Immature natural killer cell (primary cell): ENCODE measurements around the gene CLCA2. TPM values are rescaled to one million over a fixed set of nuclear protein-coding genes. Genes with fewer than 3 reads are reported as not detected.
"Not testable (repeated sequence)": the region's sequence is repeated elsewhere in the genome, so short reads cannot be mapped to it uniquely, and the experiment has no call there.

ENCODE experiments used
- DNase-seq, 3 donors: peaks; one replicate each; pipeline ENCODE4 v3.0.0; 2022; ENCODE audit warnings: mixed read lengths in 1 of 3
- H3K27ac Mint-ChIP-seq, 6 donors: one replicate each; pipeline ENCODE4 v1.8.0; 2020; ENCODE audit warnings: mixed read lengths in 6 of 6, mild to moderate bottlenecking in 5 of 6, inconsistent platforms in 4 of 6, moderate library complexity in 3 of 6
- H3K27me3 Mint-ChIP-seq, 3 donors: one replicate each; pipeline ENCODE4 v1.8.0; 2020 to 2021; ENCODE audit warnings: low read depth in 3 of 3, mild to moderate bottlenecking in 3 of 3, mixed read lengths in 3 of 3, moderate library complexity in 3 of 3, inconsistent platforms in 1 of 3
- H3K36me3 Mint-ChIP-seq, 3 donors: one replicate each; pipeline ENCODE4 v1.8.0; 2020; ENCODE audit warnings: mixed read lengths in 3 of 3, inconsistent platforms in 2 of 3, mild to moderate bottlenecking in 2 of 3
- H3K4me1 Mint-ChIP-seq, 2 donors: one replicate each; pipeline ENCODE4 v1.8.0; 2020; ENCODE audit warnings: inconsistent platforms in 2 of 2, mild to moderate bottlenecking in 2 of 2, mixed read lengths in 2 of 2, moderate library complexity in 1 of 2
- H3K4me3 Mint-ChIP-seq, 5 donors: one replicate each; pipeline ENCODE4 v1.8.0; 2020; ENCODE audit warnings: mild to moderate bottlenecking in 5 of 5, mixed read lengths in 5 of 5, inconsistent platforms in 3 of 5, moderate library complexity in 3 of 5
- H3K9me3 Mint-ChIP-seq, 6 donors: one replicate each; pipeline ENCODE4 v1.8.0; 2020; ENCODE audit warnings: mild to moderate bottlenecking in 6 of 6, mixed read lengths in 6 of 6, inconsistent platforms in 4 of 6, moderate library complexity in 3 of 6
- polyA plus RNA-seq, 3 donors: library from polyadenylated mRNA; unstranded; fragments of 300-500 nt; fragmentation: Illumina TruSeq; gene quantifications; one replicate each; pipeline ENCODE4 v1.2.3, GENCODE V29; 2021

The CLCA2 gene
- polyA plus RNA-seq, 3 donors from 2014 or later: not detected

DNA sequence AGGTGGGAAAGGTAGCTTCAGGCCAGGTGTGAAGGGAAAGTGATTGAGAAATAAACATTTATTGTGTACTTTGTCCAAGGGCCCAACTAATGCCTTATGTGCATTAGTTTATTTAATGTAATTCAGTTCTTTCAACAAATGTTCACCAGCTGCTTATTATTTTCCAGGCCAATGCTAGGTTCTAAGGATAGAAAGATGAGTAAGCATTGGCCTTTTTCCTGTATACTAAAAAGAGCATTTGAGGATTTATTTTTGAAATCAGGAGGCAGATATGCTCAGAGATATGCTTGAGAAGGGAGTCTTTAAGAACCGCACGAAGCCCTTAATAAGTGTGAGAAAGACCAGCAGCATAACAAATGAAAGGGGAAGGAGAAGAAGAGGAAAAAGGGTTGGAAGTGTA is 76.7 kb downstream of the CLCA2 start:
- Mint-ChIP-seq H3K9me3 (no peaks in the 10 kb centered on the region), H3K27me3 (peaks cover 0 to 11% (median 9%) of the 10 kb centered on the region in 3 donors), H3K4me1 (peaks cover 15 to 26% of the 10 kb centered on the region in 2 donors), H3K4me3 (no peak overlapping the region), H3K36me3 (no peaks in the 10 kb centered on the region), H3K27ac (no peak overlapping the region)
- no peak for DNase-seq

- Mint-ChIP-seq H3K4me1 (peaks cover 15 to 26% of the 10 kb centered on the region in 2 donors), H3K4me3 (peak overlapping the region; percentile 51 to 83 (median 72)), H3K27me3 (peaks cover 0 to 11% (median 5%) of the 10 kb centered on the region in 3 donors)
- H3K9me3 Mint-ChIP-seq, H3K27ac Mint-ChIP-seq, H3K36me3 Mint-ChIP-seq: not testable (repeated sequence)
- peak in 2 of 3 donors; percentile 21 to 33 for DNase-seq
Observed at GRCh38 chr1:86502125-86502646, 78.2 kb downstream of the CLCA2 start.

- Mint-ChIP-seq H3K27ac (no peak overlapping the region), H3K27me3 (peaks cover under 1 to 11% (median 4%) of the 10 kb centered on the region in 3 donors), H3K36me3 (no peaks in the 10 kb centered on the region), H3K9me3 (no peaks in the 10 kb centered on the region), H3K4me1 (peaks cover 15 to 26% of the 10 kb centered on the region in 2 donors), H3K4me3 (peak overlapping the region in 4 of 5 donors; percentile 72 to 83 (median 76))
- no peak for DNase-seq
Observed at GRCh38 chr1:86502721-86503405, 78.9 kb downstream of the CLCA2 start.

DNA sequence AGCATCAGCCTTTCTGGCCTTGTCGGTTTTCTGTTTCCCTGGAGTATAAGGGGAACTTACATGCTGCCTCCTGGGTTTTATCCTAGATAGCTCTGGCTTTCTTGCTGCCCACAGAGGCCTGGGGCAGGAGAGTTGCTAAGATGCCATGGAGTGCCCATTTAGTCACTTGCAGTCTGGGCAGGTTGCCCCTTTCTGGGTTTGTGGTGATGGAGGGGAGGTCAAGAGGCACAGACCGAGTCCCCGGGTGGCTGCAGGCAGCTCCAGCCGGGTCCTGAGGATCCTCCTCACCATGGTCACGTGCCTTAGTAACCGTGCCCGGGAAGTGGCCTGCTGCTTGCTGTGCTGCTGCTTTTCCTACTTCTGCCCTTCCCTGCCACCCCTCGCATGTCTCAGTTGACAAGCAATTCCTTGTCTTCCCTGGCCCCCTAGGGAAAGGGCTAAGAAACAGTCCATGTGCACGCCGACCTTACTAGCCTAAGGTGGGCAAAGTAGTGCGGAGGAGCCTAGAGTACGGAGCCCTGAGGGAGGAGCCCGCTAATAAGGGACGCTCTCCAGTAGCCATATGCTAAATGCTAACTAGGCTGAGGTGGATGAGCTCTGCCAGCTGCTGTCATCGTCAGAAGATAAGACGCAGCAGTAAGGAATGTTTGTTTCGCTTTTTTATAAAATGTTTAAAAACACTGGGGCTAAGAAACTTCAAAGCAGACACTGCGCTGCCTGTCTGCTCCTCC is 79.6 kb downstream of the CLCA2 start:
- no peaks in the 10 kb centered on the region for H3K36me3 Mint-ChIP-seq
- peaks cover 15 to 26% of the 10 kb centered on the region in 2 donors for H3K4me1 Mint-ChIP-seq
- H3K9me3 Mint-ChIP-seq: no peaks in the 10 kb centered on the region
- peaks cover 3 to 9% (median 3%) of the 10 kb centered on the region in 3 donors for H3K27me3 Mint-ChIP-seq
- DNase-seq: no peak
- peak overlapping the region in 4 of 5 donors; percentile 44 to 80 (median 55) for H3K4me3 Mint-ChIP-seq
- no peak overlapping the region for H3K27ac Mint-ChIP-seq

GRCh38 chr1:86504137-86504479 is 80.1 kb downstream of the CLCA2 start:
- Mint-ChIP-seq H3K27me3 (peaks cover 3 to 5% (median 3%) of the 10 kb centered on the region in 3 donors), H3K36me3 (no peaks in the 10 kb centered on the region), H3K4me1 (peaks cover 15 to 26% of the 10 kb centered on the region in 2 donors), H3K9me3 (no peaks in the 10 kb centered on the region), H3K4me3 (peak overlapping the region in 2 of 5 donors; percentile 52 to 58), H3K27ac (no peak overlapping the region)
- no peak for DNase-seq

DNA sequence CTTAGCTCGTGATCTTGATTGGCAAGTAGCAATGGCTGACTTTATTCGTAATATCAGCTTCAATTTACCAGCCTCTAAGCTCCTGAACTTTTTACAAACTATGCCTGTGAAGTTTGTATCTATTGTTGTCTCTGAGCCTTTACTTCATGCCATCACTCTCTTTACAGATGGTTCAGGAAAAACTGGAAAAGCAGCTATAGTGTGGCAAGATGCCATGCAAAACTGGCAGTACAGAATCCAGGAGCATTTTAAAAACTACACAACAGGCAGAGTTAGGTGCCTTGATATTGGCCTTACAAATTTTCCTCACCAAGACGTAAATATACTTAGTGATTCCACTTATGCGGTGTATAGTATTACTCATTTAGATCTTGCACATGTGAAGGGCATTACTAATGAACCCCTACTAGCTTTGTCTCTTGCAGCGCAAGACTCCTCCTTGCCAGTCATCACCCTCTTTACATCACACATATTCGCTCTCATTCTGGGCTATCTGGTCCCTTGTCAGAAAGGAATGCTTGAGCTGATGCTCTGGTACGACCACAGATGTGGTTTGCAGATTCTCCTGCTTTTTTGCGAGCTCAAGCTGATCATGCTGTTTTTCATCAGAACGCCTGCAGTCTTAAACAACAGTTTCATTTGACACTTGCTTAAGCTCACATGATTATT is 81.1 kb downstream of the CLCA2 start:
- H3K4me1 Mint-ChIP-seq: peaks cover 15 to 26% of the 10 kb centered on the region in 2 donors
- H3K9me3 Mint-ChIP-seq: no peaks in the 10 kb centered on the region
- H3K27me3 Mint-ChIP-seq: peaks cover 3 to 5% (median 3%) of the 10 kb centered on the region in 3 donors
- no peak for DNase-seq
- no peak overlapping the region for H3K4me3 Mint-ChIP-seq
- no peaks in the 10 kb centered on the region for H3K36me3 Mint-ChIP-seq
- no peak overlapping the region for H3K27ac Mint-ChIP-seq

- H3K27ac Mint-ChIP-seq: no peak overlapping the region
- H3K4me3 Mint-ChIP-seq: no peak overlapping the region
- H3K9me3 Mint-ChIP-seq: no peaks in the 10 kb centered on the region
- H3K36me3 Mint-ChIP-seq: no peaks in the 10 kb centered on the region
- no peak for DNase-seq
- H3K27me3 Mint-ChIP-seq: peaks cover 3 to 5% (median 3%) of the 10 kb centered on the region in 3 donors
- H3K4me1 Mint-ChIP-seq: peaks cover 15 to 26% of the 10 kb centered on the region in 2 donors
Observed at GRCh38 chr1:86505564-86505902, 81.6 kb downstream of the CLCA2 start.

Other genes with a start within 250 kb of the CLCA2 start
- gene ODF2L, start 27.8 kb upstream of the CLCA2 start, polyA plus RNA-seq: 10 to 100 TPM; 20.1 to 31.3 (median 21.3) TPM
- gene CLCA1, start 44.8 kb downstream of the CLCA2 start, polyA plus RNA-seq: not detected
- gene CLCA4, start 122.9 kb downstream of the CLCA2 start, polyA plus RNA-seq: not detected